ENCODE results near the gene OPN1SW.

The OPN1SW gene

DNA sequence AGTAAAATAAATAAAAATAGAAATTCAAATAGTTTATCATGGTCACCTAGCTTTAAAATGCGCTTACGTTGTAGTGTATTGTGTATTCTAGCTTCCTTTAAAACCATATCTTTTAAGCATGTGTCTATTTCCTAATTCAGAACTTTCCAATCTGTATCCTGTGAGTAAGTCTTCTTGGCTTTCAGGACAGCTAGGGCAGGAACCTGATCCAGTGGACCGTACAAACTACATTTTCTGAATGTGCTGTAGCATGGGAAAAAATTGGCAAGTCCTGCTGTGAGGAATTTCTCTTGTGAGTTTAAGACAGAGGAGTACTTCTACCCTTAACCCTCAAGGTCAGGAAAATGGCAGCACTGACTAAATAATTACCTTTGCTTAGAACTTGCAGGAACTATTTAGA is 12.1 kb downstream of the OPN1SW start:
- DNase-seq = no peak
- TF ChIP-seq POLR2A (IDR thresholded peaks at IDR 0.05; ENCODE audit: low read length) (no peak), GATA1 (IDR thresholded peaks at IDR 0.05; ENCODE audit: low read depth, low read length) (no peak)

GRCh38 chr7:128759242-128759641 is 16.4 kb downstream of the OPN1SW start:
- TF ChIP-seq POLR2A (IDR thresholded peaks at IDR 0.05; ENCODE audit: low read length) (no peak), GATA1 (IDR thresholded peaks at IDR 0.05; ENCODE audit: low read depth, low read length) (no peak)
- DNase-seq = no peak

GRCh38 chr7:128758553-128758952 is 17.0 kb downstream of the OPN1SW start:
- no peak for DNase-seq
- TF ChIP-seq POLR2A (IDR thresholded peaks at IDR 0.05; ENCODE audit: low read length) = no peak
- no peak for TF ChIP-seq GATA1 (IDR thresholded peaks at IDR 0.05; ENCODE audit: low read depth, low read length)

DNA sequence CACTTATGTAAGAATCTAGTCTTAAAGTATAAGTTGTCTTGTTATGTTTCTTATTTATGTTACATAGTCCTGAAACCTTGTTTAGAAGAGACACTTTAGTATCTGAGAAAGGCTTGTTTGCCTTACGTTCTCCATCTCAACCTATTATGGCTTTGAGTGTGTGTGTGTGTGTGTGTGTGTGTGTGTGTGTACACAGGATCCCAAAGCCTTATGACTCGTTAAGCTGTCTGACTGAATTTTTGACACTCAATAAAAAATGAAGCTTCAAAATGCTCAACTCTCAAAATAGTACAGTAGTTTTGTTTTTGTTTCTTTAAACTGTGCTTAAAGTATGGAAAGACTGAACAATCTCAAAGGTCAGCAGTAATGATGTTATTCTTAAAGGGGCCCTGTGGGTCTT is 18.4 kb downstream of the OPN1SW start:
- DNase-seq = no peak
- TF ChIP-seq POLR2A (IDR thresholded peaks at IDR 0.05; ENCODE audit: low read length) (no peak), GATA1 (IDR thresholded peaks at IDR 0.05; ENCODE audit: low read depth, low read length) (no peak)

DNA sequence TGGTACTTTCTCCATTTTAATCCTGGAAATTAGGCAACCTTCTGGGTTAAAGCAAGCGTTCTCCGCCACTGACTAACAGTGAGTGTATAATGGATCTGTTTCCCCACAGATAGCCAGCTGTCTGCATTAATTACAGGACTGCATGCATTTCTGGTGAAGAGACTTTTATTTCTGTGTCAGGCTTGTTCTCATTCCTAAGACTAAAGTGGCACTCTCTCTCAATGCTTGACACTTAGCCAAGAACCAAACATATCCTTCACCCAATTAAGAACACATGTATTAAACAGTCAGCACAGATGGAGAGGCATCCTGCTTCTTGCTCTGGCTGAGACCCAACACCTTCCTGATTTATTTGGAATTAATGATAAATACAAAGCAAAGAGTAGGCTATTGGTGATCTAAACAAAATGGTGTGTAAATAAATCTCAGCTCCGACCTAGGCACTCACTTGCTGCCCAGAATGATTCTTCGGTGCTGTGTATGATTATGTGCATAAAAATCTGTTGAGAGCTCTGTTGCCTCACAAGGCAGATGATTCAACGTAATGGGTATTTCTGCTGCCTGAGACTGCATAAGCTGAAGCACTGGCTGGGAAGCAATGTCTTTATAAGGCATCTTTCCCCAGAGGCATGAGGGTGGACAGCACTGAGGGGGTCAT is 19.6 kb downstream of the OPN1SW start:
- no peak for DNase-seq
- TF ChIP-seq GATA1 (IDR thresholded peaks at IDR 0.05; ENCODE audit: low read depth, low read length) (no peak), POLR2A (IDR thresholded peaks at IDR 0.05; ENCODE audit: low read length) (no peak)

DNA sequence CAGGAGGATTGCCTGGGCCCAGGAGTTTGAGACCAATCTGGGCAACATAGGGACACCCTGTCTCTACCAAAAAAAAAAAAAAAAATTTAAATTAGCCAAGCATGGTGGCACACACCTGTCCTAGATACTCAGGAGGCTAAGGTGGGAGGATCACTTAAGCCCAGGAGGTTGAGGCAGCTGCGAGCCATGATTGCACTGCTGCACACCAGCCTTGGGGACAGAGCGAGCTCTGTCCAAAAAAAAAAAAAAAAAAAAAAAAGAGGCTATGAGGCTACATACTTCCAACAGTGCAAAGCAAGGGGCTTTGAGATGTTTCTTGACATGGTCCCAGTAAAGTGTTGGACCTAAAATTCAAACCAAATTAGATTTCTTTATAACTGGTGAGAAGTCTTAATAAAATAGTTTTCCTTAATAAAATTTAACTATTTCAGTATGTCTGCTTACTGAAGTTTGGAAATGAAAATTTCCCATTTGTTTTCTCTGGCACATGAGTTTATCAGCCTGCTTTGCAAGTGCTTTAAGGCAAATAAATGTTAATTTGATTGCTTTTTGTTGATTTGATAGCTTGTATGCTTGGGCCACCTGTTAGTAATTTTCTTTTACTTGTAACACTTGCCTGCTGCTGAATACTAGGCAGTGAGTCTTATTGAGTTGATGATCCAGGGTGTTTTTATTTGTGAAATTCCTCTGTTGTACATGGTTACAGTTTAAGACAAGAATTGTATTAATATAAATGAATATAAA is 20.3 kb downstream of the OPN1SW start:
- no peak for DNase-seq
- TF ChIP-seq GATA1 (IDR thresholded peaks at IDR 0.05; ENCODE audit: low read depth, low read length) = no peak
- TF ChIP-seq POLR2A (IDR thresholded peaks at IDR 0.05; ENCODE audit: low read length) = no peak

DNA sequence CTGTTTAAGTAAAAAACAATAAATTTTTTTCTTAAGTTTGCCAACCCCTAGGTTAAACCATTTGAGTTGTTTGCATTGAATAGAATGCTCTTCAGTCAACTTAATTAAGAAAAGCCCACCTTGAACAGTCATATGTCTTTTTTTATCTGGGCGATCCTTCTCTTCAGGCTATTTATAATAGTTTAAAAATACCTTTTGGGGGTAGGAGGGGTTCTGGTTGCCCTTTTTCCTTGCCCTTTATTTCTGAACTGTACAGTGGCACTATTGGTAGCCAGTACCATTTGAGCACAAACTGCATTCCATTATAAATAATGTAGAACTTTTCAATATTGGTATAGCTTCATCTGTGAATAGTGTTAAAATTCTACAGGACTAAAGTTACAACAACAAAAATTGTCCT is 23.3 kb downstream of the OPN1SW start:
- TF ChIP-seq POLR2A (IDR thresholded peaks at IDR 0.05; ENCODE audit: low read length) = no peak
- no peak for TF ChIP-seq GATA1 (IDR thresholded peaks at IDR 0.05; ENCODE audit: low read depth, low read length)

GRCh38 chr7:128747327-128748079 is 28.1 kb downstream of the OPN1SW start:
- peak in 1 of 2 experiments; percentile 7 for DNase-seq

More for the DNA sequence above, 23.3 kb downstream of the OPN1SW start:
- DNase-seq = no peak

GRCh38 chr7:128745706-128746105 is 29.9 kb downstream of the OPN1SW start:
- no peak for DNase-seq
- no peak for TF ChIP-seq POLR2A (IDR thresholded peaks at IDR 0.05; ENCODE audit: low read length)
- no peak for TF ChIP-seq GATA1 (IDR thresholded peaks at IDR 0.05; ENCODE audit: low read depth, low read length)

More at GRCh38 chr7:128747327-128748079, 28.1 kb downstream of the OPN1SW start:
- no peak for TF ChIP-seq POLR2A (IDR thresholded peaks at IDR 0.05; ENCODE audit: low read length)
- TF ChIP-seq GATA1 (IDR thresholded peaks at IDR 0.05; ENCODE audit: low read depth, low read length) = no peak

- DNase-seq = no peak
- TF ChIP-seq GATA1 (IDR thresholded peaks at IDR 0.05; ENCODE audit: low read depth, low read length) = no peak
- TF ChIP-seq POLR2A (IDR thresholded peaks at IDR 0.05; ENCODE audit: low read length) = no peak
These were observed 31.2 kb downstream of the OPN1SW start for GRCh38 chr7:128744366-128744905.

DNA sequence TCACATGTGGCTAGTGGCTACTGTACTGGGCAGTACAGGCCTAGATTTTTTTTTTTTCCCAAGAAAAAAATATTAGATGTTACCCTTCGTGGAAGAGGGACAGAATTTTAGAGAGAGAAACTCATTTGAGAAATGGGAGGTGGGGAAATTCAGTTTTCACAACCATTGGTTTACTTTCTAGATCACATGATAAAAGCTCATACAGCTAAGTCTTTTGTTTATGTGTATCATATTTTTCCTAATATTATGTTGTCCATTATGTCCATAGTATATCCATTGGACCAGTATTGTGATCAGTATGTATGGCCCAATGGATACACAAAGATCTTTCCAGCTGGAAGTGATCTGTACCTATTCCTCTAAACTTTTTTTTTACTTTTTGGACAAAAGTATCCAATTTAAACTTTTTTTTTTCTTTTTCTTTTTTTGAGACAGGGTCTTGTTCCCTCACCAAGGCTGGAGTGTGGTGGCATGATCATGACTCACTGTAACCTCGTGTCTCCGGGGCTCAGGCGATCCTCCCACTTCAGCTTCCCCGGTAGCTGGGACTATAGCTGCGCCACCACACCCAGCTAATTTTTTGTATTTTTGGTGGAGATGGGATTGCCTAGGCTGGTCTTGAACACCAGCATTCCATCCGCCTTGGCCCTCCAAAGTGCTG is 32.4 kb downstream of the OPN1SW start:
- TF ChIP-seq GATA1 (IDR thresholded peaks at IDR 0.05; ENCODE audit: low read depth, low read length) = no peak
- TF ChIP-seq POLR2A (IDR thresholded peaks at IDR 0.05; ENCODE audit: low read length) = no peak
- DNase-seq = peak; percentile 8 to 10

- DNase-seq = no peak
- no peak for TF ChIP-seq GATA1 (IDR thresholded peaks at IDR 0.05; ENCODE audit: low read depth, low read length)
- TF ChIP-seq POLR2A (IDR thresholded peaks at IDR 0.05; ENCODE audit: low read length) = no peak
These were observed 33.4 kb downstream of the OPN1SW start for GRCh38 chr7:128742206-128742605.

- no peak for TF ChIP-seq POLR2A (IDR thresholded peaks at IDR 0.05; ENCODE audit: low read length)
- no peak for TF ChIP-seq GATA1 (IDR thresholded peaks at IDR 0.05; ENCODE audit: low read depth, low read length)
- DNase-seq = no peak
These were observed 34.1 kb downstream of the OPN1SW start for GRCh38 chr7:128741491-128741890.
